ENCODE data around the gene ARL16. TPM values are rescaled to one million over a fixed set of nuclear protein-coding genes. Genes with fewer than 3 reads are reported as not detected.

The ARL16 gene
- total RNA-seq, 3 donors from 2014 or later (not counting 1 experiment from before 2014, with no cell fraction given) = 23.3 to 47.9 (median 39.3) TPM

GRCh38 chr17:81710514-81711308 is 27.1 kb upstream of the ARL16 start:
- peaks cover 14 to 26% of the 10 kb centered on the region in 2 donors for H3K4me1 Mint-ChIP-seq
- 19% methylated on average over 29 of the region's 29 CpGs for WGBS (ENCODE audit: insufficient coverage)
- H3K9me3 Mint-ChIP-seq = no peaks in the 10 kb centered on the region
- Histone ChIP-seq H3K9me3 (ENCODE audit: control insufficient read depth, insufficient read depth, low read length) (no peaks in the 10 kb centered on the region), H3K36me3 (ENCODE audit: control insufficient read depth, insufficient read depth, low read length) (peaks cover 8% of the 10 kb centered on the region), H3K27ac (ENCODE audit: low read length) (peak overlapping the region; percentile 1), H3K27me3 (ENCODE audit: control insufficient read depth, insufficient read depth, low read length) (no peaks in the 10 kb centered on the region), H3K4me1 (ENCODE audit: control insufficient read depth, insufficient read depth, low read length) (peaks cover 32% of the 10 kb centered on the region), H3K4me3 (ENCODE audit: low read length) (no peak overlapping the region)
- peak overlapping the region; percentile 21 to 72 for H3K27ac Mint-ChIP-seq
- H3K36me3 Mint-ChIP-seq = no peaks in the 10 kb centered on the region
- no peak for ATAC-seq
- peak overlapping the region; percentile 74 for H3K4me3 Mint-ChIP-seq
- TF ChIP-seq, protein P1, sequence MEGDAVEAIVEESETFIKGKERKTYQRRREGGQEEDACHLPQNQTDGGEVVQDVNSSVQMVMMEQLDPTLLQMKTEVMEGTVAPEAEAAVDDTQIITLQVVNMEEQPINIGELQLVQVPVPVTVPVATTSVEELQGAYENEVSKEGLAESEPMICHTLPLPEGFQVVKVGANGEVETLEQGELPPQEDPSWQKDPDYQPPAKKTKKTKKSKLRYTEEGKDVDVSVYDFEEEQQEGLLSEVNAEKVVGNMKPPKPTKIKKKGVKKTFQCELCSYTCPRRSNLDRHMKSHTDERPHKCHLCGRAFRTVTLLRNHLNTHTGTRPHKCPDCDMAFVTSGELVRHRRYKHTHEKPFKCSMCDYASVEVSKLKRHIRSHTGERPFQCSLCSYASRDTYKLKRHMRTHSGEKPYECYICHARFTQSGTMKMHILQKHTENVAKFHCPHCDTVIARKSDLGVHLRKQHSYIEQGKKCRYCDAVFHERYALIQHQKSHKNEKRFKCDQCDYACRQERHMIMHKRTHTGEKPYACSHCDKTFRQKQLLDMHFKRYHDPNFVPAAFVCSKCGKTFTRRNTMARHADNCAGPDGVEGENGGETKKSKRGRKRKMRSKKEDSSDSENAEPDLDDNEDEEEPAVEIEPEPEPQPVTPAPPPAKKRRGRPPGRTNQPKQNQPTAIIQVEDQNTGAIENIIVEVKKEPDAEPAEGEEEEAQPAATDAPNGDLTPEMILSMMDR (IDR thresholded peaks at IDR 0.05) = no peak
- DNase-seq = peak in 1 of 2 donors; percentile 50
- no peaks in the 10 kb centered on the region for H3K27me3 Mint-ChIP-seq (ENCODE audit: low read depth in 2 of 2)
- intact Hi-C loops (cut with micrococcal nuclease) = no loop called here

DNA sequence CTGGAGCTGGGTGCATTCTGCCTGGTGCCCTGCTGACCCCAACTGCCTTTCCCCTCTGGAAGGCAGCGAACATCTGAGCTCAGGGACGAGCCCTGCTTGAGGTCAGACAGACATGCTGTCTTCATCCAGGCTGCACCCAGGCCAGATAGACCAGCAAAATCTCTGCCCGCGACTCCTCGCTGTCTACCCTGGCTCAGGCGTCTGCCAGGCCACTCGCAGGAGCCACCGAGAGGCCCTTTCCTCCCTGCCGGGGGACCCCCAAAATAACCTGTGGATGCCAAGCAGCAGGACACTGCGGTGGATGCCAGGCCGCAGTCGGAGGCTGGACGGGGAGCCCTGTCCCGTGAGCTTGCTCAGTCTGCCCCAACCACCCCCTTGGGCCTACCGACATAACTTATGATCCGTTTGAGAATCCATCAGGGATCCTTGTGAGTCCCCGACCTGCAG is 25.2 kb upstream of the ARL16 start:
- intact Hi-C loops (cut with micrococcal nuclease) = no loop called here
- no peak for DNase-seq
- Histone ChIP-seq H3K36me3 (ENCODE audit: control insufficient read depth, insufficient read depth, low read length) (peaks cover 12% of the 10 kb centered on the region), H3K4me3 (ENCODE audit: low read length) (no peak overlapping the region), H3K9me3 (ENCODE audit: control insufficient read depth, insufficient read depth, low read length) (no peaks in the 10 kb centered on the region), H3K27ac (ENCODE audit: low read length) (no peak overlapping the region), H3K4me1 (ENCODE audit: control insufficient read depth, insufficient read depth, low read length) (peaks cover 39% of the 10 kb centered on the region), H3K27me3 (ENCODE audit: control insufficient read depth, insufficient read depth, low read length) (no peaks in the 10 kb centered on the region)
- ATAC-seq = no peak
- Mint-ChIP-seq H3K27me3 (ENCODE audit: low read depth in 2 of 2) (no peaks in the 10 kb centered on the region), H3K27ac (no peak overlapping the region), H3K4me1 (peaks cover 14 to 26% of the 10 kb centered on the region in 2 donors), H3K9me3 (no peaks in the 10 kb centered on the region), H3K36me3 (no peaks in the 10 kb centered on the region), H3K4me3 (no peak overlapping the region)
- 96% methylated on average over 17 of the region's 17 CpGs for WGBS (ENCODE audit: insufficient coverage)
- TF ChIP-seq, protein P1 (IDR thresholded peaks at IDR 0.05) = no peak

DNA sequence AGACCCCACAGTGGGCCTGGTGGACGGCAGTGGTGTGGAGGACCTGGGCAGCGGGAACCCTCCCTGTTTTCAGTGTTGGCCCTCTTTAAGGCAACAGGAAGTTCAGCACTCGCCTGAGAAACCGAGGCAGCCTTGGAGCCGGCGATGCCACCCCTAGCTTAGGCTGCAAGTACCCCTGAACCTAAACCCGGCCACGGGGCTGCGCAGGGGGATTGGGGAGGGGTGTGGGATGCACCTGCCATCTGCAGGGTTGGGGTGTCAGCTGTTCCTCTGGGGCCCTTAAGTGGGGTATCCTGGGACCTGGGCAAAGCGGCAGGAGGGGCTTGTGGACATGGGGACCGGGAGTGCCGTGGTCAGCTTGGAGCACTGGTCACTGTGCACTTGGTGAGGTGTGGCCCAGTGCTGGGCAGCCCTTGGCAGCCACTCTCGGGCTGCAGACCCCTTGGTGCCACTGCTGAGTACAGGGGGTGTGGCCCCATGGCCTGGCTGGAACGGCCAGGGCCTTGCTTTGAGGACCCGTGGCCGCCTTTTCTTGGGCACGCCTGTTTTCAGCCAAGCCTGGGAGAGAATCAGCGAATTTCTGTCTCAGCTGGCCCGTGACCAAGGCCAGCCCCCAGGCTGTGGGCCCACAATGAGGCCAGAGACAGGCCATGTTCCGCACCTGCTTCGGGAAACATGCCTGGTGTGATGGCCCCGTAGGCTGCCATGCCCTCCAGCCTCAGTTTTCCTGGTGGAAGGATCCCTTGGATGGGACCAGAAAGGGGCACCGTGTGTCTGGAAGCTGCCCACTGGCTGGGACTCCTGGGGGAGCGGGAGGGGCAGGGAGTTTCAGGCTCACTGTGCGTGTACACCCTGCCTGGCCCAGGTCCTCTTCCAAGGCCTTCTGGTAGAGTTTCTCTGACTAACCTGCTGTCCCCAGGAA is 24.4 kb upstream of the ARL16 start:
- Mint-ChIP-seq H3K36me3 (no peaks in the 10 kb centered on the region), H3K4me1 (peaks cover 11 to 21% of the 10 kb centered on the region in 2 donors), H3K27ac (no peak overlapping the region), H3K4me3 (no peak overlapping the region), H3K9me3 (no peaks in the 10 kb centered on the region), H3K27me3 (ENCODE audit: low read depth in 2 of 2) (no peaks in the 10 kb centered on the region)
- TF ChIP-seq, protein P1 (IDR thresholded peaks at IDR 0.05) = no peak
- DNase-seq = no peak
- Histone ChIP-seq H3K4me3 (ENCODE audit: low read length) (no peak overlapping the region), H3K4me1 (ENCODE audit: control insufficient read depth, insufficient read depth, low read length) (peaks cover 39% of the 10 kb centered on the region), H3K9me3 (ENCODE audit: control insufficient read depth, insufficient read depth, low read length) (no peaks in the 10 kb centered on the region), H3K27ac (ENCODE audit: low read length) (no peak overlapping the region), H3K27me3 (ENCODE audit: control insufficient read depth, insufficient read depth, low read length) (no peaks in the 10 kb centered on the region), H3K36me3 (ENCODE audit: control insufficient read depth, insufficient read depth, low read length) (peaks cover 12% of the 10 kb centered on the region)
- ATAC-seq = no peak
- 93% methylated on average over 25 of the region's 25 CpGs for WGBS (ENCODE audit: insufficient coverage)
- intact Hi-C loops (cut with micrococcal nuclease) = no loop called here
